Measurements from ENCODE around the gene MARK4.

MARK4 gene

GRCh38 chr19:45342911-45343310, 91.8 kb downstream of the MARK4 start:
- no peak overlapping the region for H3K27ac ChIP-seq (ENCODE audit: low read depth, low read length)
- H3K27me3 ChIP-seq (ENCODE audit: control insufficient read depth, insufficient read depth, low read length) = peaks cover 23% of the 10 kb centered on the region
- H3K9me3 ChIP-seq (ENCODE audit: control insufficient read depth, insufficient read depth, low read length) = no peaks in the 10 kb centered on the region
- H3K36me3 ChIP-seq (ENCODE audit: control insufficient read depth, insufficient read depth, low read length) = no peaks in the 10 kb centered on the region
- H3K9ac ChIP-seq (ENCODE audit: low read depth, low read length) = no peak overlapping the region
- no peak overlapping the region for H3K4me3 ChIP-seq (ENCODE audit: low read depth, low read length)
- no peaks in the 10 kb centered on the region for H3K4me1 ChIP-seq (ENCODE audit: control insufficient read depth, insufficient read depth, low read length)

DNA sequence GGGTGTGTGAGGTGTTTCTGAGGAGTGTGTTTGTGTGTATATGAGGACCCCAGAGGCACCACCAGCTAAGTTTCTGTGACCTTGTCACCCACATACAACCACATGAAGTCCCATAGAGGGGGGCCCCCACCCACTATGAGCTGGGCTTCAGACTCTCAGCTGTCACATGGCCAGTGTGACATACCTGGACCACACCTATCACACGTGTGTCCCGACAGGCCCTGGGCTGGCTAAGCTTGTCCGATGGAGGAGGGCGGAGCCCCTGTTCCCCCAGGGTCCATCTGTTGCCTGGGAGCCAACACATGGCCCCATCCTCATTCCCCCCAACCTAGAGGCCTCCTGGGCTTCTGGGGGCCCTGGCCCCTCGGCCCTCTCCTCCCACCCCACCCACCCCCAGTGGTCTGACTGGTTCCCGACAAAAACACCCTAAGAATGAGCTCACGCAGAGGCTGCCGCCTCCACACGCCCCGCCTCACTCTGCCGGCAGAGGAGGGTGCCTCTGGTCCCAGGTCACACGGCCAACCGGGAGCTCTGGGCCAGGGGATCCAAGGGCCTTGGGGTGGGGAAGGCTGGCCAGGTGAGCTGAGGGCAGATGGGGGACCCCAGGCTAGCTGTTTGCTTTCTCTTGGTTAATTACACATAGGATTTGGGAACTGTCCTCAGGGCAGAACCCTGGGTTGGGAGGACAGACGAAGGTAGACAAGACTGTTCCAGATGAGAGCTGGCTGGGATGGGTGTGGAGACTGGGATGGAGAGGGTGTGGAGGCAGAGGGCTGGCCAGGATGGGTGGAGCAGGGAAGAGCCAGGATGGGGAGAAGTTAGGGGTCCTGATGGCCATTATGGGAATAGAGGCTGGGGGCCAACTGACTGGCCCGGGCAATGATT, 93.8 kb downstream of the MARK4 start:
- Histone ChIP-seq H3K4me3 (ENCODE audit: low read depth, low read length) (no peak overlapping the region), H3K9ac (ENCODE audit: low read depth, low read length) (no peak overlapping the region), H3K27ac (ENCODE audit: low read depth, low read length) (no peak overlapping the region), H3K36me3 (ENCODE audit: control insufficient read depth, insufficient read depth, low read length) (peaks cover 9% of the 10 kb centered on the region), H3K9me3 (ENCODE audit: control insufficient read depth, insufficient read depth, low read length) (no peaks in the 10 kb centered on the region), H3K27me3 (ENCODE audit: control insufficient read depth, insufficient read depth, low read length) (peaks cover 16% of the 10 kb centered on the region), H3K4me1 (ENCODE audit: control insufficient read depth, insufficient read depth, low read length) (peaks cover 4% of the 10 kb centered on the region; the same call in 1 of the 2 replicates)

- Histone ChIP-seq H3K4me1 (ENCODE audit: control insufficient read depth, insufficient read depth, low read length) (peaks cover 4% of the 10 kb centered on the region; the same call in 1 of the 2 replicates), H3K27me3 (ENCODE audit: control insufficient read depth, insufficient read depth, low read length) (peaks cover 16% of the 10 kb centered on the region), H3K9me3 (ENCODE audit: control insufficient read depth, insufficient read depth, low read length) (no peaks in the 10 kb centered on the region), H3K36me3 (ENCODE audit: control insufficient read depth, insufficient read depth, low read length) (peaks cover 15% of the 10 kb centered on the region), H3K4me3 (ENCODE audit: low read depth, low read length) (no peak overlapping the region), H3K9ac (ENCODE audit: low read depth, low read length) (no peak overlapping the region), H3K27ac (ENCODE audit: low read depth, low read length) (no peak overlapping the region)
Measured at GRCh38 chr19:45345506-45345860, 94.4 kb downstream of the MARK4 start.

GRCh38 chr19:45346449-45346848, 95.4 kb downstream of the MARK4 start:
- Histone ChIP-seq H3K27me3 (ENCODE audit: control insufficient read depth, insufficient read depth, low read length) (peaks cover 9% of the 10 kb centered on the region), H3K9ac (ENCODE audit: low read depth, low read length) (no peak overlapping the region), H3K4me3 (ENCODE audit: low read depth, low read length) (no peak overlapping the region), H3K36me3 (ENCODE audit: control insufficient read depth, insufficient read depth, low read length) (peaks cover 25% of the 10 kb centered on the region), H3K27ac (ENCODE audit: low read depth, low read length) (no peak overlapping the region), H3K9me3 (ENCODE audit: control insufficient read depth, insufficient read depth, low read length) (no peaks in the 10 kb centered on the region), H3K4me1 (ENCODE audit: control insufficient read depth, insufficient read depth, low read length) (peaks cover 4% of the 10 kb centered on the region; the same call in 1 of the 2 replicates)

- H3K9ac ChIP-seq (ENCODE audit: low read depth, low read length) = no peak overlapping the region
- no peak overlapping the region for H3K4me3 ChIP-seq (ENCODE audit: low read depth, low read length)
- peaks cover 4% of the 10 kb centered on the region; the same call in 1 of the 2 replicates for H3K4me1 ChIP-seq (ENCODE audit: control insufficient read depth, insufficient read depth, low read length)
- peaks cover 38% of the 10 kb centered on the region for H3K36me3 ChIP-seq (ENCODE audit: control insufficient read depth, insufficient read depth, low read length)
- H3K27me3 ChIP-seq (ENCODE audit: control insufficient read depth, insufficient read depth, low read length) = no peaks in the 10 kb centered on the region
- H3K9me3 ChIP-seq (ENCODE audit: control insufficient read depth, insufficient read depth, low read length) = no peaks in the 10 kb centered on the region
- no peak overlapping the region for H3K27ac ChIP-seq (ENCODE audit: low read depth, low read length)
Measured at GRCh38 chr19:45347570-45348366, 96.7 kb downstream of the MARK4 start.

GRCh38 chr19:45348367-45349125, 97.5 kb downstream of the MARK4 start:
- Histone ChIP-seq H3K9me3 (ENCODE audit: control insufficient read depth, insufficient read depth, low read length) (no peaks in the 10 kb centered on the region), H3K27ac (ENCODE audit: low read depth, low read length) (no peak overlapping the region), H3K4me3 (ENCODE audit: low read depth, low read length) (no peak overlapping the region)

GRCh38 chr19:45349126-45349415, 98.0 kb downstream of the MARK4 start:
- H3K27me3 ChIP-seq (ENCODE audit: control insufficient read depth, insufficient read depth, low read length) = no peaks in the 10 kb centered on the region
- peaks cover 4% of the 10 kb centered on the region; the same call in 1 of the 2 replicates for H3K4me1 ChIP-seq (ENCODE audit: control insufficient read depth, insufficient read depth, low read length)
- no peak overlapping the region for H3K4me3 ChIP-seq (ENCODE audit: low read depth, low read length)
- no peak overlapping the region for H3K27ac ChIP-seq (ENCODE audit: low read depth, low read length)
- no peak overlapping the region for H3K9ac ChIP-seq (ENCODE audit: low read depth, low read length)
- peaks cover 51% of the 10 kb centered on the region for H3K36me3 ChIP-seq (ENCODE audit: control insufficient read depth, insufficient read depth, low read length)
- H3K9me3 ChIP-seq (ENCODE audit: control insufficient read depth, insufficient read depth, low read length) = no peaks in the 10 kb centered on the region

More at GRCh38 chr19:45348367-45349125, 97.5 kb downstream of the MARK4 start:
- H3K4me1 ChIP-seq (ENCODE audit: control insufficient read depth, insufficient read depth, low read length) = peaks cover 4% of the 10 kb centered on the region; the same call in 1 of the 2 replicates
- H3K9ac ChIP-seq (ENCODE audit: low read depth, low read length) = no peak overlapping the region
- H3K27me3 ChIP-seq (ENCODE audit: control insufficient read depth, insufficient read depth, low read length) = no peaks in the 10 kb centered on the region
- H3K36me3 ChIP-seq (ENCODE audit: control insufficient read depth, insufficient read depth, low read length) = peaks cover 46% of the 10 kb centered on the region

GRCh38 chr19:45349430-45349941, 98.4 kb downstream of the MARK4 start:
- Histone ChIP-seq H3K36me3 (ENCODE audit: control insufficient read depth, insufficient read depth, low read length) (peaks cover 55% of the 10 kb centered on the region), H3K27ac (ENCODE audit: low read depth, low read length) (no peak overlapping the region), H3K4me1 (ENCODE audit: control insufficient read depth, insufficient read depth, low read length) (peaks cover 4% of the 10 kb centered on the region; the same call in 1 of the 2 replicates), H3K4me3 (ENCODE audit: low read depth, low read length) (no peak overlapping the region), H3K9me3 (ENCODE audit: control insufficient read depth, insufficient read depth, low read length) (no peaks in the 10 kb centered on the region), H3K27me3 (ENCODE audit: control insufficient read depth, insufficient read depth, low read length) (no peaks in the 10 kb centered on the region), H3K9ac (ENCODE audit: low read depth, low read length) (no peak overlapping the region)

- H3K27ac ChIP-seq (ENCODE audit: low read depth, low read length) = no peak overlapping the region
- H3K4me1 ChIP-seq (ENCODE audit: control insufficient read depth, insufficient read depth, low read length) = peaks cover 4% of the 10 kb centered on the region; the same call in 1 of the 2 replicates
- H3K9ac ChIP-seq (ENCODE audit: low read depth, low read length) = no peak overlapping the region
- peaks cover 64% of the 10 kb centered on the region for H3K36me3 ChIP-seq (ENCODE audit: control insufficient read depth, insufficient read depth, low read length)
- no peaks in the 10 kb centered on the region for H3K27me3 ChIP-seq (ENCODE audit: control insufficient read depth, insufficient read depth, low read length)
- H3K4me3 ChIP-seq (ENCODE audit: low read depth, low read length) = no peak overlapping the region
- no peaks in the 10 kb centered on the region for H3K9me3 ChIP-seq (ENCODE audit: control insufficient read depth, insufficient read depth, low read length)
Measured at GRCh38 chr19:45350477-45351058, 99.5 kb downstream of the MARK4 start.

GRCh38 chr19:45351401-45351952, 100.4 kb downstream of the MARK4 start:
- Histone ChIP-seq H3K4me3 (ENCODE audit: low read depth, low read length) (no peak overlapping the region), H3K27ac (ENCODE audit: low read depth, low read length) (no peak overlapping the region), H3K27me3 (ENCODE audit: control insufficient read depth, insufficient read depth, low read length) (no peaks in the 10 kb centered on the region), H3K9ac (ENCODE audit: low read depth, low read length) (no peak overlapping the region), H3K4me1 (ENCODE audit: control insufficient read depth, insufficient read depth, low read length) (peaks cover 4% of the 10 kb centered on the region; the same call in 1 of the 2 replicates), H3K36me3 (ENCODE audit: control insufficient read depth, insufficient read depth, low read length) (peaks cover 73% of the 10 kb centered on the region), H3K9me3 (ENCODE audit: control insufficient read depth, insufficient read depth, low read length) (no peaks in the 10 kb centered on the region)
